ENCODE measurements around the gene TRPM8. TPM values are rescaled to one million over a fixed set of nuclear protein-coding genes. Genes with fewer than 3 reads are reported as not detected.

Gene TRPM8
- polyA plus RNA-seq, 2 of the 4 experiments (the other 2 are of a cell fraction), result 0.25 to 0.97 TPM

GRCh38 chr2:233935426-233935825 is 18.3 kb downstream of the TRPM8 start:
- 60% methylated on average over 1 of the region's 1 CpG for WGBS (ENCODE audit: missing lambda C conversion rate)
- FAIRE-seq (no peak), DNase-seq (ENCODE audit: low read depth in 1 of 2, low spot score in 1 of 2) (no peak), ATAC-seq (no peak)
- no peak overlapping the region for H3K27ac ChIP-seq
- no peaks in the 10 kb centered on the region for H3K9me3 ChIP-seq
- H3K4me1 ChIP-seq, result no peaks in the 10 kb centered on the region
- ChIA-PET POLR2A (no interaction called here), CTCF (no interaction called here)
- H3K4me3 ChIP-seq, result no peak overlapping the region
- TF ChIP-seq TFCP2L1 (CRISPR knock-in tag; IDR thresholded peaks at IDR 0.05), result no peak
- no peak for TF ChIP-seq EHMT2 (IDR thresholded peaks at IDR 0.05; ENCODE audit: low read depth)
- TF ChIP-seq, protein P1, sequence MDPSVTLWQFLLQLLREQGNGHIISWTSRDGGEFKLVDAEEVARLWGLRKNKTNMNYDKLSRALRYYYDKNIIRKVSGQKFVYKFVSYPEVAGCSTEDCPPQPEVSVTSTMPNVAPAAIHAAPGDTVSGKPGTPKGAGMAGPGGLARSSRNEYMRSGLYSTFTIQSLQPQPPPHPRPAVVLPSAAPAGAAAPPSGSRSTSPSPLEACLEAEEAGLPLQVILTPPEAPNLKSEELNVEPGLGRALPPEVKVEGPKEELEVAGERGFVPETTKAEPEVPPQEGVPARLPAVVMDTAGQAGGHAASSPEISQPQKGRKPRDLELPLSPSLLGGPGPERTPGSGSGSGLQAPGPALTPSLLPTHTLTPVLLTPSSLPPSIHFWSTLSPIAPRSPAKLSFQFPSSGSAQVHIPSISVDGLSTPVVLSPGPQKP (IDR thresholded peaks at IDR 0.05; ENCODE audit: low read depth, low read length), result no peak
- no peak for TF ChIP-seq FOXS1 (CRISPR knock-in tag; IDR thresholded peaks at IDR 0.05)
- TF ChIP-seq RNF2 (IDR thresholded peaks at IDR 0.05; ENCODE audit: borderline replicate concordance, low read depth), result no peak
- no peak overlapping the region for H3K4me2 ChIP-seq

DNA sequence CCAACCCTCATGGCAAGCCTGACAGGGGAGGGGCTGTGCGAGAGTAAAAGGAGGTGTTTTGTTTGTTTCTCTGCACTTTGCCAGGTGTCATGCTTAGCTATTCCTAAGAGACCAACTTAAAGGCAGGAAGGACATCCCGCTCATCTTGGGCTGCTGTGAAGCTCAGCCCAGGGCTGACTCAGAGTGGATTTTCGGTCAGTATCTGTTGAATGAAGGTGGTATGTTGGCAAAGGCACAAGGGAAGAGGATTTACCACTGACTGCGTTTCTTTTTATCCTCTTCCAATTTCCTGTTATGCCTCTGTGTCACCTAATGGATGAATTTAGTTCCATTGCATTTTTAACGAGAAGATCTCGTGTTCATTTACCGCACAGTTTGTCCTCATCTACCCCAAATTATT is 18.9 kb downstream of the TRPM8 start:
- no peaks in the 10 kb centered on the region for H3K9me3 ChIP-seq
- ChIA-PET POLR2A (no interaction called here), CTCF (interaction anchor here (1.2 kb wide), 1 partner anchor 609 kb away, joined by 3 read pairs; no protein-coding TSS in a partner anchor)
- H3K27ac ChIP-seq, result no peak overlapping the region
- no peak for TF ChIP-seq MAZ (IDR thresholded peaks at IDR 0.05; ENCODE audit: borderline replicate concordance, low read depth, low read length)
- no peak for TF ChIP-seq MYC (IDR thresholded peaks at IDR 0.05; ENCODE audit: borderline replicate concordance, low read length)
- TF ChIP-seq, protein P2, sequence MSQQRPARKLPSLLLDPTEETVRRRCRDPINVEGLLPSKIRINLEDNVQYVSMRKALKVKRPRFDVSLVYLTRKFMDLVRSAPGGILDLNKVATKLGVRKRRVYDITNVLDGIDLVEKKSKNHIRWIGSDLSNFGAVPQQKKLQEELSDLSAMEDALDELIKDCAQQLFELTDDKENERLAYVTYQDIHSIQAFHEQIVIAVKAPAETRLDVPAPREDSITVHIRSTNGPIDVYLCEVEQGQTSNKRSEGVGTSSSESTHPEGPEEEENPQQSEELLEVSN (IDR thresholded peaks at IDR 0.05; ENCODE audit: borderline replicate concordance, low read depth), result no peak
- TF ChIP-seq NR3C1 (IDR thresholded peaks at IDR 0.05), result no peak
- no peak for TF ChIP-seq CBX8 (IDR thresholded peaks at IDR 0.05)
- TF ChIP-seq CBX2 (IDR thresholded peaks at IDR 0.05; ENCODE audit: borderline replicate concordance, low read depth), result no peak
- TF ChIP-seq JUN (IDR thresholded peaks at IDR 0.05), result no peak
- ATAC-seq, result no peak
- no peaks in the 10 kb centered on the region for H3K4me1 ChIP-seq
- whole genome bisulfite sequencing (ENCODE audit: missing lambda C conversion rate), result 72% methylated on average over 7 of the region's 7 CpGs
- no peak overlapping the region for H3K4me2 ChIP-seq
- no peak overlapping the region for H3K4me3 ChIP-seq
- no peak for FAIRE-seq
- DNase-seq (ENCODE audit: low read depth in 1 of 2, low spot score in 1 of 2), result no peak

- no peak for FAIRE-seq
- CTCF ChIA-PET, result interaction anchor here (0.6 to 1.3 kb wide), 4 partner anchors 10 to 108 kb away, joined by 3 read pairs; no protein-coding TSS in a partner anchor
- 82% methylated on average over 35 of the region's 36 CpGs for WGBS (ENCODE audit: missing lambda C conversion rate)
- POLR2A ChIA-PET, result no interaction called here
- no peak overlapping the region for H3K4me2 ChIP-seq
- ATAC-seq, result no peak
- no peak for TF ChIP-seq NR3C1 (IDR thresholded peaks at IDR 0.05)
- H3K9me3 ChIP-seq, result peaks cover 2% of the 10 kb centered on the region; the same call in 1 of the 3 replicates
- no peak overlapping the region for H3K27ac ChIP-seq
- DNase-seq (ENCODE audit: low read depth in 1 of 2, low spot score in 1 of 2), result no peak
- no peak overlapping the region for H3K4me3 ChIP-seq
- no peaks in the 10 kb centered on the region for H3K4me1 ChIP-seq
These were observed 21.6 kb downstream of the TRPM8 start for GRCh38 chr2:233938676-233939370.

DNA sequence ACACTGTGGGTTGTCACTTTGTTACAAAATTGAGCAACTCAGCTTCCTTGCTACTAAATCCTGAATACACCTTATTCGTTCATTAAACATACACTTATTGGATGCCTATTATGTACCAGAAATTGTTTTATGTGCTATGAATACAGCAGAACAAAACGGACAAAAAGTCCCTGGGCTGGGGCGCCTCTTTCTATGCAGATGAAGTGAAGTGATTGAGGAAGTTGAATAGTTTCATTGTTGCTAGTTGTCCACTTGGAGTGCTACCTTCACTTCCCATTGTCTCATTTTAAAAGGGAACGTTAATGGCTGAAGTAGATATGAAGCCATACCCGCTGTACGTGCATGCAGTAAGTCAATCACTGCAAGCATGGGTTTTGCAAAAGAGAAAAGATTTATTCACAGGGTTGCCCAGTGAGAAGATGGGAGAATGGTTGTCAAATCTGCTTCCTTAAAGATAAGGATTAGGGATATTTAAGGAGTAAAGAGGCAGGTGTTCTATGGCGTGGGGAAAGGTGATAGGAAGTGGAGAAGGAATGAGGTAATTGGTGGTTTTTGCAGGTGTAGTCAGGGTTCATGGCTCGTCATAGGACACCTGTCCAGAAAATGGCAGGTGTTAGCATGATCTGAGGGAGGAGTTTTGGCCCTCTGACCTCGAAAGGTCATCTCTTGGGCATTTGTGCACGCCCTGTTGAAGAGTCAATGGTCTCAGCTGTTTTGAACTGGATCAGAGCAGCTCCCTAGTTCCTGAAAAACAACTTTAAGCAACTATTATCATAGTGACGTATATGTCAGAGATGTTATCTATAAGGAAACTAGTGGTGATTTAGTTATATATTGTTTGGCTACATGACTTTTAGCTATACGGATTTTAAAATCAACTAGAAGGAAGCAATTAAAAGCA is 23.5 kb downstream of the TRPM8 start:
- H3K4me2 ChIP-seq, result no peak overlapping the region
- DNase-seq (ENCODE audit: low read depth in 1 of 2, low spot score in 1 of 2), result no peak
- no peak overlapping the region for H3K27ac ChIP-seq
- ATAC-seq, result no peak
- H3K4me1 ChIP-seq, result no peaks in the 10 kb centered on the region
- no peak overlapping the region for H3K4me3 ChIP-seq
- ChIA-PET POLR2A (no interaction called here), CTCF (interaction anchor here (2.0 kb wide), 1 partner anchor 11 kb away, joined by 4 read pairs; no protein-coding TSS in a partner anchor)
- peaks cover 9% of the 10 kb centered on the region; the same call in 1 of the 3 replicates for H3K9me3 ChIP-seq
- FAIRE-seq, result no peak
- WGBS (ENCODE audit: missing lambda C conversion rate), result 77% methylated on average over 12 of the region's 12 CpGs
- TF ChIP-seq, protein P1 (IDR thresholded peaks at IDR 0.05; ENCODE audit: low read depth, low read length), result no peak
- TF ChIP-seq ESRRA (IDR thresholded peaks at IDR 0.05; ENCODE audit: borderline replicate concordance, low read length) (no peak), TFCP2L1 (CRISPR knock-in tag; IDR thresholded peaks at IDR 0.05) (no peak), RCOR1 (IDR thresholded peaks at IDR 0.05; ENCODE audit: low read depth, low read length) (no peak), ZFP36 (IDR thresholded peaks at IDR 0.05; ENCODE audit: borderline replicate concordance, partially characterized antibody) (no peak), MYC (IDR thresholded peaks at IDR 0.05; ENCODE audit: borderline replicate concordance, low read length) (no peak), ZNF302 (CRISPR knock-in tag; IDR thresholded peaks at IDR 0.05) (no peak), JUNB (IDR thresholded peaks at IDR 0.05) (no peak), FOSB (CRISPR knock-in tag; IDR thresholded peaks at IDR 0.05) (no peak), SREBF2 (IDR thresholded peaks at IDR 0.05) (no peak), EHMT2 (IDR thresholded peaks at IDR 0.05; ENCODE audit: low read depth) (no peak)
- TF ChIP-seq, protein P3, sequence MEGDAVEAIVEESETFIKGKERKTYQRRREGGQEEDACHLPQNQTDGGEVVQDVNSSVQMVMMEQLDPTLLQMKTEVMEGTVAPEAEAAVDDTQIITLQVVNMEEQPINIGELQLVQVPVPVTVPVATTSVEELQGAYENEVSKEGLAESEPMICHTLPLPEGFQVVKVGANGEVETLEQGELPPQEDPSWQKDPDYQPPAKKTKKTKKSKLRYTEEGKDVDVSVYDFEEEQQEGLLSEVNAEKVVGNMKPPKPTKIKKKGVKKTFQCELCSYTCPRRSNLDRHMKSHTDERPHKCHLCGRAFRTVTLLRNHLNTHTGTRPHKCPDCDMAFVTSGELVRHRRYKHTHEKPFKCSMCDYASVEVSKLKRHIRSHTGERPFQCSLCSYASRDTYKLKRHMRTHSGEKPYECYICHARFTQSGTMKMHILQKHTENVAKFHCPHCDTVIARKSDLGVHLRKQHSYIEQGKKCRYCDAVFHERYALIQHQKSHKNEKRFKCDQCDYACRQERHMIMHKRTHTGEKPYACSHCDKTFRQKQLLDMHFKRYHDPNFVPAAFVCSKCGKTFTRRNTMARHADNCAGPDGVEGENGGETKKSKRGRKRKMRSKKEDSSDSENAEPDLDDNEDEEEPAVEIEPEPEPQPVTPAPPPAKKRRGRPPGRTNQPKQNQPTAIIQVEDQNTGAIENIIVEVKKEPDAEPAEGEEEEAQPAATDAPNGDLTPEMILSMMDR (IDR thresholded peaks at IDR 0.05), result no peak
